ENCODE measurements around the gene PSME3.

GRCh38 chr17:42830971-42831370 is 2.2 kb upstream of the PSME3 start:
- TF ChIP-seq CTCF (IDR thresholded peaks at IDR 0.05 in 8 of 11, conservative IDR thresholded peaks at IDR 0.05 in 3 of 11) (no peak), POLR2AphosphoS5 (IDR thresholded peaks at IDR 0.05) (no peak), POLR2A (IDR thresholded peaks at IDR 0.05) (no peak)
